ENCODE results near the gene BICRA.
"Not testable (repeated sequence)": the region's sequence is repeated elsewhere in the genome, so short reads cannot be mapped to it uniquely, and the experiment has no call there.

BICRA gene

GRCh38 chr19:47707135-47707925 is 98.4 kb downstream of the BICRA start:
- Mint-ChIP-seq H3K27ac (ENCODE audit: low read depth) (peak overlapping the region; percentile 82), H3K4me1 (peaks cover 9% of the 10 kb centered on the region), H3K36me3 (ENCODE audit: insufficient read depth) (peaks cover 8% of the 10 kb centered on the region), H3K27me3 (peaks cover 23% of the 10 kb centered on the region), H3K4me3 (no peak overlapping the region), H3K9me3 (no peaks in the 10 kb centered on the region)
- DNase-seq (ENCODE audit: low spot score in 2 of 2) (peak; percentile 55 to 62), ATAC-seq (replicated peaks; ENCODE audit: extremely low read depth, poor library complexity, severe bottlenecking) (peak; percentile 73)

DNA sequence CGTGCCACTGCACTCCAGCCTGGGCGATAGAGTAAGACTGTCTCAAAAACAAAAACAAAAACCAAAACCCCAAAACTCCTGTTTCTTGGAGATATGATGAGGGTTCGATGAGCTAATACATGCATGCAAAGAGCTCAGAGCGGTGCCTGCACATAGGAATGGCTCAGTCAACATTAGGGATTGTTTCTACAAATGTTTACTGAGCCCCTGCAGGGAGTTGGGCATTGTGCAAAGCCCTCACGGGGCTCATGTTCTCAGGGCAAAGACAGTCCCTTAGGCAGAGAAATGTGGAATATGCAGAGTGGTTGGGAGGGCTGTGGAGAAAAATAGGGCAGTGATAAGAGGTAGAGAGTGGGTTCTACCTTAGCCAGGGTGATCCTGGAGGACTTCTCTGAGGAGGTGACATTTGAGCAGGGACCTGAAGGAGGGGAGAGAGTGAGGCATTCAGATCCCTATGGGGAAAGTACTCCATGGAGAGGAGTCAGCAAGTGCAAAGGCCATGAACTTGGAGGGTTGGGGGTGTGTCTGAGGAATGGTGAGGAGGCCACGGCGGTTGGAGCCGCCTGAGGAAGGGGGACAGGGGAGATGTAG is 102.8 kb downstream of the BICRA start:
- Mint-ChIP-seq H3K27ac (ENCODE audit: low read depth) (no peak overlapping the region), H3K27me3 (peaks cover 58% of the 10 kb centered on the region), H3K4me3 (no peak overlapping the region), H3K4me1 (peaks cover 8% of the 10 kb centered on the region), H3K9me3 (no peaks in the 10 kb centered on the region), H3K36me3 (ENCODE audit: insufficient read depth) (no peaks in the 10 kb centered on the region)
- DNase-seq (ENCODE audit: low spot score in 2 of 2) (no peak), ATAC-seq (replicated peaks; ENCODE audit: extremely low read depth, poor library complexity, severe bottlenecking) (no peak)

GRCh38 chr19:47713046-47714021 is 104.4 kb downstream of the BICRA start, which contains the start of gene EHD2:
TSS of gene EHD2 (plus strand) at chr19:47713422. CDS start at chr19:47716613, 3,191 bp downstream.
- Mint-ChIP-seq H3K4me1 (no peaks in the 10 kb centered on the region), H3K36me3 (ENCODE audit: insufficient read depth) (no peaks in the 10 kb centered on the region), H3K9me3 (no peaks in the 10 kb centered on the region), H3K27ac (ENCODE audit: low read depth) (no peak within 1 kb of the TSS), H3K4me3 (no peak within 1 kb of the TSS), H3K27me3 (peaks cover 54% of the 10 kb centered on the region)
- no peak for DNase-seq (ENCODE audit: low spot score in 2 of 2)
- no peak for ATAC-seq (replicated peaks; ENCODE audit: extremely low read depth, poor library complexity, severe bottlenecking)

DNA sequence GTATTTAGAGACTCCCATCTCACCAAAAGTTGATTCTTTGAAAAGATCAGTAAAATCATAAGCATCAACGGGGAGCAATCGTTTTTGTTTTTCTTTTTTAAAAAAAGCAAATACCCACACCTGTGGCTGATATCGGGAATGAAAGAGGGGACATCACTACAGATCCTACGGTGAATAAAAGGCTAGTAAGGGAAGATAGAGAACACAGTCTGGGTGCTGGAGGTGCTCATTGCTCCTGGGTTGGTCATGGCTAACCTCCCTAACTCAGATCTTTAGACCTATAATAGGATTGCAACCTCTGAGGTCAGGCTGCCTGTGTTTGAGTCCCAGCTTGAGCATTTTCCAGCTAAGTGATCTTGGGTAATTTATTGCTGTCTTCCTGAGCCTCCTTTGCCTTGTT is 105.4 kb downstream of the BICRA start:
- ATAC-seq (replicated peaks; ENCODE audit: extremely low read depth, poor library complexity, severe bottlenecking) = no peak
- H3K27ac Mint-ChIP-seq (ENCODE audit: low read depth) = no peak overlapping the region
- no peak overlapping the region for H3K4me3 Mint-ChIP-seq
- DNase-seq (ENCODE audit: low spot score in 2 of 2) = no peak
- no peaks in the 10 kb centered on the region for H3K36me3 Mint-ChIP-seq (ENCODE audit: insufficient read depth)
- H3K4me1 Mint-ChIP-seq = no peaks in the 10 kb centered on the region
- H3K27me3 Mint-ChIP-seq = peaks cover 54% of the 10 kb centered on the region
- no peaks in the 10 kb centered on the region for H3K9me3 Mint-ChIP-seq

DNA sequence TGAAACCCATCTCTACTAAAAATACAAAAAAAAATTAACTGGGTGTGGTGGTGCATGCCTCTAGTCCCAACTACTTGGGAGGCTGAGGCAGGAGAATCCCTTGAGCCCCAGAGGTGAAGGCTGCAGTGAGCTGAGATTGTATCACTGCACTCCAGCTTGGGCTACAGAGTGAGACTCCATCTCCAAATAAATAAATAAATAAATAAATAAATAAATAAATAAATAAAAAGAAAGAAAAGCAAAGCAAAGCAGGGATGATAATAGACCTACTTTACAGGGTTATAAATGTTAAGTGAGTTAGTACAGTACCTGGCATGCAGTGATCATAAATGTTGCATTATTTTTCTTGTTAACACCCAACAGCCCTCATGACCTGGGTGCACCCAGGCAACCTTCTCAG is 105.9 kb downstream of the BICRA start:
- H3K4me1 Mint-ChIP-seq; H3K4me3 Mint-ChIP-seq; H3K36me3 Mint-ChIP-seq (ENCODE audit: insufficient read depth); DNase-seq (ENCODE audit: low spot score in 2 of 2); ATAC-seq (replicated peaks; ENCODE audit: extremely low read depth, poor library complexity, severe bottlenecking); H3K27ac Mint-ChIP-seq (ENCODE audit: low read depth); H3K9me3 Mint-ChIP-seq: not testable (repeated sequence)
- peaks cover 55% of the 10 kb centered on the region for H3K27me3 Mint-ChIP-seq

- DNase-seq (ENCODE audit: low spot score in 2 of 2) (no peak), ATAC-seq (replicated peaks; ENCODE audit: extremely low read depth, poor library complexity, severe bottlenecking) (no peak)
- H3K4me1 Mint-ChIP-seq = no peaks in the 10 kb centered on the region
- H3K27me3 Mint-ChIP-seq = peaks cover 65% of the 10 kb centered on the region
- no peak overlapping the region for H3K27ac Mint-ChIP-seq (ENCODE audit: low read depth)
- no peaks in the 10 kb centered on the region for H3K9me3 Mint-ChIP-seq
- no peak overlapping the region for H3K4me3 Mint-ChIP-seq
- no peaks in the 10 kb centered on the region for H3K36me3 Mint-ChIP-seq (ENCODE audit: insufficient read depth)
Observed at GRCh38 chr19:47716270-47716937, 107.5 kb downstream of the BICRA start.

- not testable (repeated sequence) for H3K36me3 Mint-ChIP-seq (ENCODE audit: insufficient read depth); H3K4me1 Mint-ChIP-seq
- peaks cover 56% of the 10 kb centered on the region for H3K27me3 Mint-ChIP-seq
Observed at GRCh38 chr19:47718415-47719046, 109.6 kb downstream of the BICRA start.

DNA sequence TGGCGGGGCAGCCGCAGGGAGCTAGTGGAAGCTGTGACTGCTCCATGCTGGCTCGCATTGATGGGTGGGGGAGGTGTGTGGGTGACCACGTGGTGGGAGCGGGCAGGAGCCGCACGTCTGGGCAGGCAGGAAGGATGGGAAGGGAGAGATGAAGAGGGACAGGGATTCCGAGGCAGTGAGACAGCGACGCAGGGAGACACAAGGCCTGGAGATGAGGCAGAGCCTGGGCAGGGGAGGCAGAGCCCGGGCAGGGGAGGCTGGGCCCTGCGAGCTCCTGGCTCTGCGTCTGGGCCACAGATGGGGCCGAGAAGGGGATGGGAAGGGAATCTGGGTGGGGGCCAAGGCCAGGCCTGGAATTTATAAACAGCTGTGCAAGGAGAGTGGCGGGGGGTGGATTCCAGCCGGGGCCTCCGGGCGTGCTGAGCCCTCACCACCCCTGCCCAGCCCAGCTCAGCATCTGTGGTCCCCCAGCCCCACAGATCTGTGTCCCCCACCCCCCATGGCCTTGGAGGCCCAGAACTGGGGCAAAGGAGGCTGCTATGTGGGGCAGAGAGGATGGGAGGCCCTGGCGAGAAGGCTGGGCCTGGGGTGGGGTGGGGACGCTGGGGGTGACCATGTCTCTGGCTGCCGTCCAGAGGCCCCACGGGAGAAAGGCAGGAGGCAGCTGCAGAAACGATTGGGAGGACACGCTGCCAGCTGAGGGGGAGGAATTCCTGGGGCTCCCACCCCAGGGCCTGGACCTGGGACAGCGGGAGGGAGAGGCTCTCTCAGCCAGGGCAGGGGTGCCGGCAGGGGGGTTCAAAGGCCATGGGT is 110.3 kb downstream of the BICRA start:
- H3K4me1 Mint-ChIP-seq = no peaks in the 10 kb centered on the region
- no peaks in the 10 kb centered on the region for H3K9me3 Mint-ChIP-seq
- H3K27ac Mint-ChIP-seq (ENCODE audit: low read depth) = no peak overlapping the region
- DNase-seq (ENCODE audit: low spot score in 2 of 2) (no peak), ATAC-seq (replicated peaks; ENCODE audit: extremely low read depth, poor library complexity, severe bottlenecking) (no peak)
- H3K4me3 Mint-ChIP-seq = no peak overlapping the region
- no peaks in the 10 kb centered on the region for H3K36me3 Mint-ChIP-seq (ENCODE audit: insufficient read depth)
- H3K27me3 Mint-ChIP-seq = peaks cover 49% of the 10 kb centered on the region

More at GRCh38 chr19:47718415-47719046, 109.6 kb downstream of the BICRA start:
- not testable (repeated sequence) for ATAC-seq (replicated peaks; ENCODE audit: extremely low read depth, poor library complexity, severe bottlenecking); H3K4me3 Mint-ChIP-seq; H3K9me3 Mint-ChIP-seq; H3K27ac Mint-ChIP-seq (ENCODE audit: low read depth); DNase-seq (ENCODE audit: low spot score in 2 of 2)

DNA sequence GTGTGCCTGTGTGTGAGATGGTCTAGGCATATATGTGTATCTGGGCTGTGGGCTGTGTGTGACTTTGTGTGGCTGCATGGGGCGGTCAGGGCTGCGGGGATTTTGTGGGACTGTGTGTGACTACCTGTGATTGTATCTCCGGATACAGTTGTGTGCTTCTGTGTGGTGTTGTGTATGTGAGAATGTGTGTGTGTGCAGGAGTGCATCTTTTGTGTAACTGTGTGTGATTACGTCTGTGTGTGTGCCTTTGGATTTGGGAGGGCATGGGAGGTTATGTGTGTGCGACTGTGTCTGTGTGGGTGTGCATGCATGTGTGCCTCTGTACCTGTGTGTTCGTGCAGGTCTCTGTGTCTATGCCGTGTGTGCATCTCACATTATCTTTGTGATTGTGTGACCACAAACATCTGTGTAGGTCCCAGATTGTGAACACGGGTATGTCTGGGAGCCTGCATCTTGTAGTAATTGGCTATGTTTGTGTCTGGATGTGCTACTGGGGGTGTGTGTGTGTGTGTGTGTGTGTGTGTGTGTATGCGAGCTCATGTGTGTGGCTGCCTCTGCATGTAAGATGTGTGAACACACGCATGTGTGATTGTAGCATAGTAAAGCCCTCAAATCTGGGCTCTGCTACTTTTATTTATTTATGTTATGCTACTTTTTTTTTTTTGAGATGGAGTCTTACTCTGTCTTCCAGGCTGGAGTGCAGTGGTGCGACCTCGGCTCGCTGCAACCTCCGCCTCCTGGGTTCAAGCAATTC is 111.9 kb downstream of the BICRA start:
- H3K36me3 Mint-ChIP-seq (ENCODE audit: insufficient read depth) = no peaks in the 10 kb centered on the region

DNA sequence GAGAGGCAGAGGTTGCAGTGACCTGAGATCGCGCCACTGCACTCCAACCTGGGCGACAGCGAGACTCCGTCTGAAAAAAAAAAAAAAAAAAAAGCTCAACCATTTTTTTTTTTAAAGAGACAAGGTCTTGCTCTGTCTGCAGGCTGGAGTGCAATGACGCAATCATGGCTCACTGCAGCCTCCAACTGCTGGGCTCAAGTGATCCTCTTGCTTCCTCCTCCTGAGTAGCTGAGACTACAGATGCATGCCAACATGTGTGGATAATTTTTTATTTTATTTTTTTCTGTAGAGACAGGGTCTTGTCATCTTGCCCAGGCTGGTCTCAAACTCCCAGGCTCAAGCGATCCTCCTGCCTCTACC is 114.6 kb downstream of the BICRA start:
- no peak overlapping the region for H3K27ac Mint-ChIP-seq (ENCODE audit: low read depth)
- H3K36me3 Mint-ChIP-seq (ENCODE audit: insufficient read depth) = no peaks in the 10 kb centered on the region
- ATAC-seq (replicated peaks; ENCODE audit: extremely low read depth, poor library complexity, severe bottlenecking) = peak; percentile 36
- H3K9me3 Mint-ChIP-seq = no peaks in the 10 kb centered on the region
- no peaks in the 10 kb centered on the region for H3K4me1 Mint-ChIP-seq
- DNase-seq (ENCODE audit: low spot score in 2 of 2) = no peak
- no peak overlapping the region for H3K4me3 Mint-ChIP-seq
- H3K27me3 Mint-ChIP-seq = peaks cover 30% of the 10 kb centered on the region

More for the DNA sequence above, 111.9 kb downstream of the BICRA start:
- Mint-ChIP-seq H3K4me1 (no peaks in the 10 kb centered on the region), H3K4me3 (no peak overlapping the region), H3K9me3 (no peaks in the 10 kb centered on the region), H3K27me3 (peaks cover 33% of the 10 kb centered on the region), H3K27ac (ENCODE audit: low read depth) (no peak overlapping the region)
- DNase-seq (ENCODE audit: low spot score in 2 of 2) = no peak
- no peak for ATAC-seq (replicated peaks; ENCODE audit: extremely low read depth, poor library complexity, severe bottlenecking)

Measured in central memory CD8-positive, alpha-beta T cell (primary cell).